ENCODE data around the gene ADGRA3.
"Not testable (repeated sequence)": the region's sequence is repeated elsewhere in the genome, so short reads cannot be mapped to it uniquely, and the experiment has no call there.

ADGRA3 gene

GRCh38 chr4:22478426-22478825 is 37.4 kb downstream of the ADGRA3 start:
- DNase-seq (ENCODE audit: low spot score) = no peak

GRCh38 chr4:22477813-22478182 is 38.1 kb downstream of the ADGRA3 start:
- no peak for DNase-seq (ENCODE audit: low spot score)

GRCh38 chr4:22477136-22477812 is 38.6 kb downstream of the ADGRA3 start:
- DNase-seq (ENCODE audit: low spot score) = no peak

- no peak for DNase-seq (ENCODE audit: low spot score)
These were observed 39.9 kb downstream of the ADGRA3 start for GRCh38 chr4:22476011-22476410.

GRCh38 chr4:22475311-22475646 is 40.6 kb downstream of the ADGRA3 start:
- DNase-seq (ENCODE audit: low spot score) = not testable (repeated sequence)

- DNase-seq (ENCODE audit: low spot score) = no peak
These were observed 41.1 kb downstream of the ADGRA3 start for GRCh38 chr4:22474636-22475310.

- DNase-seq (ENCODE audit: low spot score) = no peak
These were observed 42.6 kb downstream of the ADGRA3 start for GRCh38 chr4:22473268-22473667.

- no peak for DNase-seq (ENCODE audit: low spot score)
These were observed 43.8 kb downstream of the ADGRA3 start for GRCh38 chr4:22471999-22472461.

GRCh38 chr4:22471419-22471818 is 44.4 kb downstream of the ADGRA3 start:
- DNase-seq (ENCODE audit: low spot score) = no peak

- no peak for DNase-seq (ENCODE audit: low spot score)
These were observed 49.3 kb downstream of the ADGRA3 start for GRCh38 chr4:22466581-22466980.

- no peak for DNase-seq (ENCODE audit: low spot score)
These were observed 49.9 kb downstream of the ADGRA3 start for GRCh38 chr4:22465996-22466395.

- no peak for DNase-seq (ENCODE audit: low spot score)
These were observed 50.5 kb downstream of the ADGRA3 start for GRCh38 chr4:22465349-22465748.

- DNase-seq (ENCODE audit: low spot score) = no peak
These were observed 52.7 kb downstream of the ADGRA3 start for GRCh38 chr4:22463179-22463578.

- DNase-seq (ENCODE audit: low spot score) = no peak
These were observed 53.2 kb downstream of the ADGRA3 start for GRCh38 chr4:22462688-22463087.

- DNase-seq (ENCODE audit: low spot score) = no peak
These were observed 55.6 kb downstream of the ADGRA3 start for GRCh38 chr4:22460266-22460665.

GRCh38 chr4:22458098-22458497 is 57.8 kb downstream of the ADGRA3 start:
- DNase-seq (ENCODE audit: low spot score) = no peak

- no peak for DNase-seq (ENCODE audit: low spot score)
These were observed 58.5 kb downstream of the ADGRA3 start for GRCh38 chr4:22457348-22457747.

GRCh38 chr4:22456291-22456690 is 59.6 kb downstream of the ADGRA3 start:
- no peak for DNase-seq (ENCODE audit: low spot score)

- DNase-seq (ENCODE audit: low spot score) = no peak
These were observed 60.9 kb downstream of the ADGRA3 start for GRCh38 chr4:22454955-22455354.

GRCh38 chr4:22454216-22454838 is 61.5 kb downstream of the ADGRA3 start:
- DNase-seq (ENCODE audit: low spot score) = no peak

- DNase-seq (ENCODE audit: low spot score) = no peak
These were observed 71.1 kb downstream of the ADGRA3 start for GRCh38 chr4:22444813-22445212.

- no peak for DNase-seq (ENCODE audit: low spot score)
These were observed 72.9 kb downstream of the ADGRA3 start for GRCh38 chr4:22442956-22443355.

- no peak for DNase-seq (ENCODE audit: low spot score)
These were observed 74.9 kb downstream of the ADGRA3 start for GRCh38 chr4:22440999-22441398.

GRCh38 chr4:22439947-22440346 is 75.9 kb downstream of the ADGRA3 start:
- no peak for DNase-seq (ENCODE audit: low spot score)

Data from CD4-positive, alpha-beta T cell treated with Interleukin-15 for 4 hours (primary cell).